Colonic mucosa (tissue), 4 donors: ENCODE measurements around the gene CNGA1. TPM values are rescaled to one million over a fixed set of nuclear protein-coding genes. Genes with fewer than 3 reads are reported as not detected.

Experiments
- DNase-seq: peaks from one replicate; pipeline ENCODE4 v3.0.0-alpha.2; 2020
- H3K27ac ChIP-seq: fragments of 200-600 bp; one replicate; pipeline ENCODE4 v1.8.0; 2021
- H3K27me3 ChIP-seq: fragments of 200-600 bp; one replicate; pipeline ENCODE4 v1.8.0; 2021
- H3K36me3 ChIP-seq: fragments of 200-600 bp; one replicate; pipeline ENCODE4 v1.8.0; 2021
- H3K4me1 ChIP-seq: fragments of 200-600 bp; one replicate; pipeline ENCODE4 v1.8.0; 2021; ENCODE audit warnings: mild to moderate bottlenecking
- H3K4me3 ChIP-seq: fragments of 200-600 bp; one replicate; pipeline ENCODE4 v1.8.0; 2021
- H3K9ac ChIP-seq, 2 donors: one replicate each; pipeline ENCODE4 v1.7.0; 2013; ENCODE audit warnings: control low read depth in 2 of 2, low read depth in 2 of 2, low read length in 2 of 2
- H3K9me3 ChIP-seq: fragments of 200-600 bp; one replicate; pipeline ENCODE4 v1.8.0; 2021
- intact Hi-C: fragments of 100-400 bp; cut with DNase I; formaldehyde crosslinking; loops from one replicate; pipeline ENCODE4 v1.14.1; 2022
- total RNA-seq, 2 donors: library from RNA; stranded (reverse); fragmentation: NEBNext Ultra II Directional in 1 of 2; extraction: Animal tissue kit (Norgen Biotek cat#: 25700) in 1 of 2; gene quantifications; one replicate each; pipeline ENCODE4 v1.2.1, GENCODE V29; 2021
- TF ChIP-seq, protein P1 (sequence below): fragments of 200-600 bp; IDR thresholded peaks from one replicate; pipeline ENCODE4 v1.8.0; 2022; ENCODE audit warnings: antibody characterized with exemption, mild to moderate bottlenecking
- donor health status: healthy.
- donor health status: DM: no; HTN: no; CAD: no.
- donor health status: DM: no; HTN: no; CAD: no.

CNGA1 gene
- total RNA-seq, 2 donors from 2014 or later: 2.6 to 15.9 TPM

DNA sequence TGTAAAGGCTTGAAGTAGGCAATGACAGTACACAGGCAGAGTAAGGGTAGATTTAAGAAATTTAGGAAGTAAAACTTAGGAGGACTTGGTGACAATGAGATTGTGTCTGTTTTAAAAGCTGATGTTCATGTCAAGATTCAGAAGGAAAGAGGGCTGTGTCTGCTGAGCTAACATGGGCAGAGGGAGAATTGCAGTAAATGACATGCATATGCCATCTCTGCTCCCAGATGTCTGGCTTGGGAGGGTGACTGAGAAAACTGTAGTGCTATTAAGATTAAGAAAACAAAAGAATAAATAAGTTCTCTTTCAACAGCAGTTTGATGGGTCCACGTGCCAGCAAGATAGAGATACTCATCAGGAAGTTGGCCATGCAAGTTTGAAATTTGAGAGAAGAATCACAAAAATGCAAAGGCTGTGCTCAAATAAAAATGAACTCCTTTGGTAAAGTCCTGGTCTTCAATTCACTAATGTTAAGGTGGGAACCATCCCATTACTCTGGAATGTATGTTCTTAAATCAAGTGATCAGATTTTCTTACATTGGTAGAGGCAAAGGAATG lies 109.3 kb downstream of the CNGA1 start:
- Histone ChIP-seq H3K36me3 (peaks cover 5% of the 10 kb centered on the region), H3K27me3 (no peaks in the 10 kb centered on the region), H3K9me3 (no peaks in the 10 kb centered on the region), H3K4me1 (no peaks in the 10 kb centered on the region), H3K4me3 (no peak overlapping the region), H3K27ac (no peak overlapping the region), H3K9ac (no peak overlapping the region)
- intact Hi-C loops: no loop called here
- no peak for DNase-seq
- TF ChIP-seq, protein P1, sequence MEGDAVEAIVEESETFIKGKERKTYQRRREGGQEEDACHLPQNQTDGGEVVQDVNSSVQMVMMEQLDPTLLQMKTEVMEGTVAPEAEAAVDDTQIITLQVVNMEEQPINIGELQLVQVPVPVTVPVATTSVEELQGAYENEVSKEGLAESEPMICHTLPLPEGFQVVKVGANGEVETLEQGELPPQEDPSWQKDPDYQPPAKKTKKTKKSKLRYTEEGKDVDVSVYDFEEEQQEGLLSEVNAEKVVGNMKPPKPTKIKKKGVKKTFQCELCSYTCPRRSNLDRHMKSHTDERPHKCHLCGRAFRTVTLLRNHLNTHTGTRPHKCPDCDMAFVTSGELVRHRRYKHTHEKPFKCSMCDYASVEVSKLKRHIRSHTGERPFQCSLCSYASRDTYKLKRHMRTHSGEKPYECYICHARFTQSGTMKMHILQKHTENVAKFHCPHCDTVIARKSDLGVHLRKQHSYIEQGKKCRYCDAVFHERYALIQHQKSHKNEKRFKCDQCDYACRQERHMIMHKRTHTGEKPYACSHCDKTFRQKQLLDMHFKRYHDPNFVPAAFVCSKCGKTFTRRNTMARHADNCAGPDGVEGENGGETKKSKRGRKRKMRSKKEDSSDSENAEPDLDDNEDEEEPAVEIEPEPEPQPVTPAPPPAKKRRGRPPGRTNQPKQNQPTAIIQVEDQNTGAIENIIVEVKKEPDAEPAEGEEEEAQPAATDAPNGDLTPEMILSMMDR: no peak

DNA sequence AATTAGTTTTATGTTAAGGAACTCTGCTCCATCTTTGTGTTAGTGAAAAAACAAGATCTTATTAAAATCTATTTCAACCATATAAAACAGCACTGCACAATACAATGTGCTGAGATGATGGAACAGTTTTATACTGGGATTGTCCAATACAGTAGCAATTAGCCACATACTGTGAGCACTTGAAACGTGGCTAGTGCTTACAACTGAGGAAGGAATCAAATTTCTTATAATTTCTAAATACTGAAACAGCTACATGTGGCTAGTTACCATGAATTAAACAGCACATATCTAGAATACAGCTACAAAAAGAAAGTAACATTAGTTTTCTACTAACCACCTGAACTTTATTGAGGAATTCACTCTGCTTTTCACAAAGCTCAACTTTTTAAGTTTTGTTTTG lies 116.8 kb downstream of the CNGA1 start:
- Histone ChIP-seq H3K27me3 (no peaks in the 10 kb centered on the region), H3K9me3 (no peaks in the 10 kb centered on the region), H3K4me1 (no peaks in the 10 kb centered on the region), H3K27ac (no peak overlapping the region), H3K4me3 (no peak overlapping the region), H3K9ac (no peak overlapping the region), H3K36me3 (peaks cover 7% of the 10 kb centered on the region)
- TF ChIP-seq, protein P1: no peak
- DNase-seq: no peak
- intact Hi-C loops: no loop called here

DNA sequence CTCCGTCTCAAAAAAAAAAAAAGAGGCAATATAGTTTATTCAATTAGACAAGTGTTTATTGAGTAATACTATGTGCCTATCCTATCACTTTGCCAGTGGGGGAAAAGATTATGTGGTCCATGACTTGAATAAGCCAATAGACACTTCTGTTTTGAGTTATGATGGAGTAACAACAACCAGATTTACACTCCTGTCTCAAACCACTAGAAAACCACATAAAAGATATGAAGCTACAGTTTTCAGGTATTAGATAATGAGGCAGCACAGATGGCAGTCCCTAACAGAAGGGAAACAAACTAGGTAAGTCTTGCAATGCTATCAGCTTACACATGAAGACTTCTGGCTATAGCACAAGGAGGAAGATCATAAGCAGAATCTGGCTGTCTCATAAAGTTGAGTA lies 124.6 kb downstream of the CNGA1 start:
- Histone ChIP-seq H3K36me3 (peaks cover 2% of the 10 kb centered on the region), H3K9me3 (no peaks in the 10 kb centered on the region), H3K4me1 (no peaks in the 10 kb centered on the region), H3K27me3 (no peaks in the 10 kb centered on the region), H3K4me3 (no peak overlapping the region), H3K9ac (no peak overlapping the region), H3K27ac (no peak overlapping the region)
- intact Hi-C loops: no loop called here
- no peak for DNase-seq
- TF ChIP-seq, protein P1: no peak

Other genes with a start within 250 kb of the CNGA1 start
- under 1 TPM; 0.15 to 0.50 TPM for gene CORIN, start 178.6 kb downstream of the CNGA1 start, total RNA-seq
- 10 to 100 TPM in 1 of 2 donors, 1 to 10 TPM in 1; 9.8 to 11.7 TPM for gene NFXL1, start 102.1 kb downstream of the CNGA1 start, total RNA-seq
- 10 to 100 TPM; 38.7 to 47.9 TPM for gene NIPAL1, start 91 bp upstream of the CNGA1 start, total RNA-seq
- gene TXK, start 117.6 kb upstream of the CNGA1 start, total RNA-seq: under 1 TPM; 0.57 to 0.72 TPM